ENCODE results near the gene CACNA1I. TPM values are rescaled to one million over a fixed set of nuclear protein-coding genes. Genes with fewer than 3 reads are reported as not detected.

CACNA1I gene
- total RNA-seq, 1 donor from 2014 or later = 0.11 TPM

DNA sequence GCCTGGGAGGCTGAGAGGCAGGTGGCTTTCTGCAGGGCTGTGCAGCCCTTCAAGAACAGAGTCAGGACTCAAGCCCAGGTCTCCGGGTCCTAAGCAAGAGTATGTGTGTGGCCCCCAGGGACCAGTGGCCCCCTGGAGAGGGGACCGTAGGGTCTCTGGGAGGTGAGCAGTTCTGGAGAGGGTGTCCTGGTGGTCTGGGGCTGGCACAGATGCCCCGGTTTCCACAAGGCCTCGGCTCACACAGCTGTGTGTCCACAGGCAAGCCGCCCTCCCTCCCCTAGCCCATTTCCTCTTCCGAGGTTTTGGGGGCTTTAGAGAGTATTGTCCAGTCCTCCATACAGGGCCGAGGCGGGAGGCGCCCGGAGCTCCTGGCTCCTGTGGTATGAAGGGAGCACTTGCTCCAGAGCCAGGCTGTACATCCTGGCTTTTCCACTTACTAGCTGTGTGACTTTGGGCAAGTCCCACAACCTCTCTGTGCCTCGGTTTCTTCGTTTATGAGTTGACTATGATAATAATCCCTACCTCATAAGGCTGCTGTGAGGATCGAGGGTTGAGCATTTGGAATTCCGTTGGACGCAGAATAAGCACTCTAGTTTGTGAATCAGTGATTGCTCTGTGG, 34.6 kb upstream of the CACNA1I start:
- DNase-seq (ENCODE audit: low read depth) = no peak
- H4K20me1 ChIP-seq (ENCODE audit: insufficient read depth, low read length) = peaks cover 12% of the 10 kb centered on the region
- peaks cover 16% of the 10 kb centered on the region for H3K79me2 ChIP-seq (ENCODE audit: insufficient read depth, low read length)
- Mint-ChIP-seq H3K4me1 (ENCODE audit: low read depth, unreplicated experiment) (peaks cover 8% of the 10 kb centered on the region), H3K9me3 (ENCODE audit: unreplicated experiment) (no peaks in the 10 kb centered on the region), H3K4me3 (ENCODE audit: unreplicated experiment) (no peak overlapping the region), H3K36me3 (ENCODE audit: low read depth, unreplicated experiment) (no peaks in the 10 kb centered on the region), H3K27ac (ENCODE audit: unreplicated experiment) (no peak overlapping the region), H3K27me3 (ENCODE audit: low read depth, unreplicated experiment) (peaks cover 10% of the 10 kb centered on the region)
- no peak for FAIRE-seq
- no peak for TF ChIP-seq EZH2 (IDR thresholded peaks at IDR 0.05; ENCODE audit: insufficient read depth, low read length)
- no peak overlapping the region for H3K27ac ChIP-seq (ENCODE audit: low read depth, low read length)
- H3K4me3 ChIP-seq (ENCODE audit: insufficient read depth, low read depth, low read length) = no peak overlapping the region
- H2AFZ ChIP-seq (ENCODE audit: low read depth, low read length) = no peak overlapping the region
- peaks cover 18% of the 10 kb centered on the region for H3K4me1 ChIP-seq (ENCODE audit: insufficient read depth, low read length)
- H3K9me3 ChIP-seq (ENCODE audit: insufficient read depth, low read depth, low read length) = no peaks in the 10 kb centered on the region
- H3K36me3 ChIP-seq (ENCODE audit: insufficient read depth, low read length) = no peaks in the 10 kb centered on the region
- no peaks in the 10 kb centered on the region for H3K27me3 ChIP-seq (ENCODE audit: insufficient read depth, low read length)
- H3K9ac ChIP-seq (ENCODE audit: low read length) = no peak overlapping the region
- no peak overlapping the region for H3K4me2 ChIP-seq (ENCODE audit: low read length)

DNA sequence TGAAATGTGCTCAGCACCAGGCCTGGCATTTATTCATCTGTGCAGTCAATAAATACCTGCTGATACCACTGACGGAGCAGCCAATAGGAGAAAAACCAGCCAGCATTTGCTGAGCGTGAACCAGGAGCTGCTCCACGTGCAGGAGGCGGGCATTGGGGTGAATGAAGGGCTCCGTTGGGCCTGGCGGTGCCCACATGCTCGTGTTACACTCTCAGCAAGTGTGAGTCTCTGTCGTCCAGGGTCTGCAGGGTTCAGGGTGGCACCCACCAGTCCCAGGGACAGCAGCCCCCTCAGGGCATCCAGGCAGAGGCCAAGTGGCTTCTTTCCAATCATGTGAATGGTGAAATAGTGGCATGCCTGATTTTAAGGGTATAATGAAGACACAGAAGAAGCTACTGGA, 33.8 kb upstream of the CACNA1I start:
- H3K27ac Mint-ChIP-seq (ENCODE audit: unreplicated experiment) = no peak overlapping the region

DNA sequence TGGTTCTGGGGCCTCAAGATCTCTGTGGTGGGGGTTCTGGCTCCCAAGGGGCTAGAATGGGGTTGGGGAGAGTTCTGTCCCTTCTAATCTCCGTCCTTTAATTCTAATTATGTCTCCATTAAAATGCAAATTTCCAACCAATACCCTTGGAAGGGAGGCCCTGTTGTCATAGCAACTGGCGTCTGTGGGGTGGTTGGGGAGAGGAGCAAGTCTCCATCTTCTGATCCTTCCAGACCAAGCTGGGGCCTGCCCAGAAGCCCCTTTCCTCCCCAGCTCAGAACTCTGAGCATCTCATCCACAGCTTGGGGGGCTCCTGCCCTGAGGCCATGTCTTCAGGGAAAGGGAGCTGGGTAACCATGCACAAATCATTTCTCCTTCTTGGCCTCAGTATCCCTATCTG, 32.6 kb upstream of the CACNA1I start:
- no peaks in the 10 kb centered on the region for H3K79me2 ChIP-seq (ENCODE audit: insufficient read depth, low read length)
- peaks cover 18% of the 10 kb centered on the region for H3K27me3 Mint-ChIP-seq (ENCODE audit: low read depth, unreplicated experiment)
- H4K20me1 ChIP-seq (ENCODE audit: insufficient read depth, low read length) = no peaks in the 10 kb centered on the region
- no peaks in the 10 kb centered on the region for H3K9me3 Mint-ChIP-seq (ENCODE audit: unreplicated experiment)
- no peak for FAIRE-seq
- no peaks in the 10 kb centered on the region for H3K36me3 ChIP-seq (ENCODE audit: insufficient read depth, low read length)
- no peaks in the 10 kb centered on the region for H3K9me3 ChIP-seq (ENCODE audit: insufficient read depth, low read depth, low read length)
- TF ChIP-seq, protein P1, sequence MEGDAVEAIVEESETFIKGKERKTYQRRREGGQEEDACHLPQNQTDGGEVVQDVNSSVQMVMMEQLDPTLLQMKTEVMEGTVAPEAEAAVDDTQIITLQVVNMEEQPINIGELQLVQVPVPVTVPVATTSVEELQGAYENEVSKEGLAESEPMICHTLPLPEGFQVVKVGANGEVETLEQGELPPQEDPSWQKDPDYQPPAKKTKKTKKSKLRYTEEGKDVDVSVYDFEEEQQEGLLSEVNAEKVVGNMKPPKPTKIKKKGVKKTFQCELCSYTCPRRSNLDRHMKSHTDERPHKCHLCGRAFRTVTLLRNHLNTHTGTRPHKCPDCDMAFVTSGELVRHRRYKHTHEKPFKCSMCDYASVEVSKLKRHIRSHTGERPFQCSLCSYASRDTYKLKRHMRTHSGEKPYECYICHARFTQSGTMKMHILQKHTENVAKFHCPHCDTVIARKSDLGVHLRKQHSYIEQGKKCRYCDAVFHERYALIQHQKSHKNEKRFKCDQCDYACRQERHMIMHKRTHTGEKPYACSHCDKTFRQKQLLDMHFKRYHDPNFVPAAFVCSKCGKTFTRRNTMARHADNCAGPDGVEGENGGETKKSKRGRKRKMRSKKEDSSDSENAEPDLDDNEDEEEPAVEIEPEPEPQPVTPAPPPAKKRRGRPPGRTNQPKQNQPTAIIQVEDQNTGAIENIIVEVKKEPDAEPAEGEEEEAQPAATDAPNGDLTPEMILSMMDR (IDR thresholded peaks at IDR 0.05; ENCODE audit: insufficient read depth, low read depth, low read length) = no peak
- no peak for TF ChIP-seq EZH2 (IDR thresholded peaks at IDR 0.05; ENCODE audit: insufficient read depth, low read length)
- no peak overlapping the region for H2AFZ ChIP-seq (ENCODE audit: low read depth, low read length)
- no peak overlapping the region for H3K4me2 ChIP-seq (ENCODE audit: low read length)
- H3K27ac ChIP-seq (ENCODE audit: low read depth, low read length) = no peak overlapping the region
- H3K4me1 Mint-ChIP-seq (ENCODE audit: low read depth, unreplicated experiment) = no peaks in the 10 kb centered on the region
- H3K4me1 ChIP-seq (ENCODE audit: insufficient read depth, low read length) = peaks cover 7% of the 10 kb centered on the region
- no peak for DNase-seq (ENCODE audit: low read depth)
- no peak overlapping the region for H3K9ac ChIP-seq (ENCODE audit: low read length)
- no peak overlapping the region for H3K4me3 Mint-ChIP-seq (ENCODE audit: unreplicated experiment)
- peaks cover 1% of the 10 kb centered on the region for H3K36me3 Mint-ChIP-seq (ENCODE audit: low read depth, unreplicated experiment)
- H3K27ac Mint-ChIP-seq (ENCODE audit: unreplicated experiment) = no peak overlapping the region
- no peak overlapping the region for H3K4me3 ChIP-seq (ENCODE audit: insufficient read depth, low read depth, low read length)
- H3K27me3 ChIP-seq (ENCODE audit: insufficient read depth, low read length) = no peaks in the 10 kb centered on the region

More for the DNA sequence above, 33.8 kb upstream of the CACNA1I start:
- Histone ChIP-seq H3K4me1 (ENCODE audit: insufficient read depth, low read length) (peaks cover 11% of the 10 kb centered on the region), H3K27ac (ENCODE audit: low read depth, low read length) (no peak overlapping the region), H3K9ac (ENCODE audit: low read length) (no peak overlapping the region), H3K27me3 (ENCODE audit: insufficient read depth, low read length) (no peaks in the 10 kb centered on the region), H3K36me3 (ENCODE audit: insufficient read depth, low read length) (no peaks in the 10 kb centered on the region), H4K20me1 (ENCODE audit: insufficient read depth, low read length) (peaks cover 4% of the 10 kb centered on the region), H3K4me3 (ENCODE audit: insufficient read depth, low read depth, low read length) (no peak overlapping the region), H3K4me2 (ENCODE audit: low read length) (no peak overlapping the region), H3K9me3 (ENCODE audit: insufficient read depth, low read depth, low read length) (no peaks in the 10 kb centered on the region), H2AFZ (ENCODE audit: low read depth, low read length) (no peak overlapping the region), H3K79me2 (ENCODE audit: insufficient read depth, low read length) (peaks cover 9% of the 10 kb centered on the region)
- TF ChIP-seq, protein P1 (IDR thresholded peaks at IDR 0.05; ENCODE audit: insufficient read depth, low read depth, low read length) = no peak
- TF ChIP-seq EZH2 (IDR thresholded peaks at IDR 0.05; ENCODE audit: insufficient read depth, low read length) = no peak
- Mint-ChIP-seq H3K4me1 (ENCODE audit: low read depth, unreplicated experiment) (peaks cover 4% of the 10 kb centered on the region), H3K9me3 (ENCODE audit: unreplicated experiment) (no peaks in the 10 kb centered on the region), H3K36me3 (ENCODE audit: low read depth, unreplicated experiment) (no peaks in the 10 kb centered on the region), H3K4me3 (ENCODE audit: unreplicated experiment) (no peak overlapping the region), H3K27me3 (ENCODE audit: low read depth, unreplicated experiment) (peaks cover 10% of the 10 kb centered on the region)
- FAIRE-seq (no peak), DNase-seq (ENCODE audit: low read depth) (no peak)

Data from astrocyte (in vitro differentiated cells and primary cell).